Neuron (in vitro differentiated cells): ENCODE results near the gene CORO1C.
A peak's percentile ranks its signal among the peaks of the same experiment; 100 is the strongest.
"Not testable (repeated sequence)": the region's sequence is repeated elsewhere in the genome, so short reads cannot be mapped to it uniquely, and the experiment has no call there.

ENCODE experiments used
- H2AFZ ChIP-seq: one replicate; pipeline ENCODE4 v1.6.1; 2013; ENCODE audit warnings: low read depth, mild to moderate bottlenecking, inconsistent platforms, low read length, moderate library complexity
- H3K27me3 ChIP-seq: one replicate; pipeline ENCODE4 v1.6.1; 2013; ENCODE audit warnings: low read length; ENCODE audit not compliant: insufficient read depth
- H3K36me3 ChIP-seq: one replicate; pipeline ENCODE4 v1.6.1; 2013; ENCODE audit warnings: low read length; ENCODE audit not compliant: insufficient read depth
- H3K4me1 ChIP-seq: one replicate; pipeline ENCODE4 v1.6.1; 2013; ENCODE audit warnings: low read length; ENCODE audit not compliant: insufficient read depth
- H3K4me3 ChIP-seq: 2 replicates; pipeline ENCODE4 v1.5.1; 2013; ENCODE audit warnings: mild to moderate bottlenecking, low read length, moderate library complexity
- H3K9me3 ChIP-seq: one replicate; pipeline ENCODE4 v1.6.1; 2013; ENCODE audit warnings: low read length

The CORO1C gene

DNA sequence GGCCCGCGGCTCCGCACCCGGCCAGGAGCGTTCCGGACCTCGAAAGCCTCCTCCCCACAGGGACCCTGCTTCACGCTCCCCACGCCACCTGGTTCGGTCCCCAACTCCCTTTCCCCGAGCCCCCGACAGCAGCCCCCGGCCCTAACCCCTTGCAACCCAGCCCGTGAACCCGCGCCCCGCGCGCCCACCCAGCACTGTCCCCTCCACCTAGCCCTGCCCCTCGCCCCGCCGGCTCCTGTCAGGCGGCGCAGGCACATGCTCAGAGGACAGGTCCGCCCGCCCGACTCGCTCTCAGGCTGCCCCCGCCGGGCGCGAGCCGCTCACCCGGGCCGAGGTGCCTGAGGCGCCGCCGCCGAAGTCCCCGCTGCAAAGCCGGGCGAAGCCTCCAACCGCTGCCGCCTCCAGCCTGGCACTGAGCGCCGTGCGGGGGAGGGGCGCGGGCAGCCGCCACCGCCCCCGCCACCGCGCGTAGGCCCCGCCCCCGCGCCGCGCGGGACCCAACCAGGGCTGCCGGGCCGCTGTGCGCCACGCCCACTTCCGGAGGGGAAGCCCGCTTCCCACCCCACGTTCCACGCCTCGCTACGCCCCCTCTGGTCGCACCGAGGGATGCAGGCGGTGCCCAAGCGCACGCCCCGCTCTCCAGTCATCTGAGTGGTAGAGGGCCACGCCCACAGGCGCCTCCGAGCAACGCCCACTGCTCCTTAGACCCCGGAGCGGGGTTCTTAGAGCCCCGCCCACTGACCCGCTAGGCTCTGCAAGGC lies at the start of gene CORO1C:
Gene CORO1C (minus strand): TSS at position 414 of the 761 bp plus-strand sequence. CDS start 30,200 bp downstream, outside the sequence.
- H3K4me3 ChIP-seq, result peak within 1 kb of the TSS; percentile 81
- peak within 1 kb of the TSS; percentile 52 for H2AFZ ChIP-seq
- no peaks in the 10 kb centered on the region for H3K9me3 ChIP-seq
- H3K4me1 ChIP-seq, result peaks cover 11% of the 10 kb centered on the region
- H3K27me3 ChIP-seq, result no peaks in the 10 kb centered on the region
- H3K36me3 ChIP-seq, result no peaks in the 10 kb centered on the region

DNA sequence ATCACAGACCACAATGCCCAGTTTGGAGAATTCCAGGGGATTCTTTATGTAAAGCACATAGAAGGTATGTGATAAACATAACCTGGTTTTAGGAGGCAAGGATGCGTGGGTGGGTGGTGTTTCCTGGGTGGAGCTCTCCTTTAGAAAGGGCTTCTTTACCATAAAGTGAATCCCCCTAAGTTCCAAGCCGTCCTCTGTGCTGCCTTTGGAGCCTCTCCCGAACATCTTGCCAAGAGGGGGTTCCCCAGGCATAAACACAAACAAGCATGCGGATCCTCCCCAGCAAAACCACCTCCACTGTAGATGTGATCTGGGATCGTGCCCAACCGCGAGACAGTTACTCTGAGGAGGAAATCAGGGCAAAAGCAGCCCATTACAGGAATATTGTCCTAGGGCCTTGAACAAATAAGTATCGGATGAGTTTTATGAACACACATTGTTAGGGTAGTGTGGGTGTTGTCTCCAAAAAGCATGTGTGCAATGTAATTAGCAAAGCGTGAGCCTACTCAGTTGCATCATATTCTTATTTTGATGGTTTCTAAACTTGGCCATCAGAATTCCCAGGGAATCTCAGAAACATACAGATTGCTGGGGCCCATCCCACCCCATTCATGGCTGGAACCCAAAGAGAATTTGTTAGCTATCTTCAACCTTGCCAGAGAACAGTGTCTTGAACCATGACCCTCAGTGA lies 48.8 kb upstream of the CORO1C start:
- no peaks in the 10 kb centered on the region for H3K36me3 ChIP-seq
- H3K9me3 ChIP-seq, result no peaks in the 10 kb centered on the region
- peaks cover 23% of the 10 kb centered on the region for H3K4me1 ChIP-seq
- H2AFZ ChIP-seq, result no peak overlapping the region
- H3K4me3 ChIP-seq, result no peak overlapping the region
- no peaks in the 10 kb centered on the region for H3K27me3 ChIP-seq

DNA sequence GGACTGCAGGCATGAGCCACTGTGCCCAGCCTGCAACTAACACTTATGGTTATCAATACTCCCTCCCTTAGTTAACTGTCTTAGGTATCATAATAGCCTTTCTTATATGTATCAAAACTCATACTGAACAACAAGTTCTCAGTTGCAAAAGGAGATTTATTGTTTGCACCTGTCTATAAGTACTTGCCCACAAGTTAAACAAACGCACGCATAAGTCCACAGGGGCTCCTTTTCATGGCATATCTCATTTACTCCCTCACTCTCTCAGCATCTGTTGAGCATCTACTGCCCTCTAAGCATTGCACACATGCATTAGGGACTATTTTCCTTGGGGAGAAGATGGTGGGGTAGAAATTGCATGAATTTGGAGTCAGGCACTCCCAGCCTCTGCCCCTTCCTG lies 46.7 kb upstream of the CORO1C start:
- peaks cover 31% of the 10 kb centered on the region for H3K4me1 ChIP-seq
- no peak overlapping the region for H3K4me3 ChIP-seq
- H3K9me3 ChIP-seq, result no peaks in the 10 kb centered on the region
- no peaks in the 10 kb centered on the region for H3K27me3 ChIP-seq
- H3K36me3 ChIP-seq, result no peaks in the 10 kb centered on the region
- no peak overlapping the region for H2AFZ ChIP-seq

DNA sequence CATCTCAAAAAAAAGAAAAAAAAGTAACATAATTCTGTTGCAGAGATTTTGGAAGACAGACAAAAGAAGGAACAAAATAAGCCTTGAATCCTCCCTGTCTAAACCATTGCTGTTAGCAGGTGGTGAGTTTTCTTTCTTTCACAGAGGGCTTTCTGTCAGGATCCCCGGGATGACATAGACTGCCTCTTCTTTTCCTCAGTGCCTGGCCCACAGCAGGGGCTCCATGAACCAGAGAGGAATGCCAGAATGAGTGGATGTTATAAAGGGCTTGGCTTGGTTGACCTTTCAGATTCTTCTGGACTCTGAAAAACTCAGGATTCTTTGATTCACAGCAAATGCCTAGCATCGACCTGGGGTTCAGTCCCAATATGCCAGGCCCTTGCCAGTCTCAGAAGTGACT lies 45.8 kb upstream of the CORO1C start:
- no peaks in the 10 kb centered on the region for H3K9me3 ChIP-seq
- no peak overlapping the region for H3K4me3 ChIP-seq
- no peaks in the 10 kb centered on the region for H3K36me3 ChIP-seq
- no peaks in the 10 kb centered on the region for H3K27me3 ChIP-seq
- peaks cover 33% of the 10 kb centered on the region for H3K4me1 ChIP-seq
- H2AFZ ChIP-seq, result no peak overlapping the region

DNA sequence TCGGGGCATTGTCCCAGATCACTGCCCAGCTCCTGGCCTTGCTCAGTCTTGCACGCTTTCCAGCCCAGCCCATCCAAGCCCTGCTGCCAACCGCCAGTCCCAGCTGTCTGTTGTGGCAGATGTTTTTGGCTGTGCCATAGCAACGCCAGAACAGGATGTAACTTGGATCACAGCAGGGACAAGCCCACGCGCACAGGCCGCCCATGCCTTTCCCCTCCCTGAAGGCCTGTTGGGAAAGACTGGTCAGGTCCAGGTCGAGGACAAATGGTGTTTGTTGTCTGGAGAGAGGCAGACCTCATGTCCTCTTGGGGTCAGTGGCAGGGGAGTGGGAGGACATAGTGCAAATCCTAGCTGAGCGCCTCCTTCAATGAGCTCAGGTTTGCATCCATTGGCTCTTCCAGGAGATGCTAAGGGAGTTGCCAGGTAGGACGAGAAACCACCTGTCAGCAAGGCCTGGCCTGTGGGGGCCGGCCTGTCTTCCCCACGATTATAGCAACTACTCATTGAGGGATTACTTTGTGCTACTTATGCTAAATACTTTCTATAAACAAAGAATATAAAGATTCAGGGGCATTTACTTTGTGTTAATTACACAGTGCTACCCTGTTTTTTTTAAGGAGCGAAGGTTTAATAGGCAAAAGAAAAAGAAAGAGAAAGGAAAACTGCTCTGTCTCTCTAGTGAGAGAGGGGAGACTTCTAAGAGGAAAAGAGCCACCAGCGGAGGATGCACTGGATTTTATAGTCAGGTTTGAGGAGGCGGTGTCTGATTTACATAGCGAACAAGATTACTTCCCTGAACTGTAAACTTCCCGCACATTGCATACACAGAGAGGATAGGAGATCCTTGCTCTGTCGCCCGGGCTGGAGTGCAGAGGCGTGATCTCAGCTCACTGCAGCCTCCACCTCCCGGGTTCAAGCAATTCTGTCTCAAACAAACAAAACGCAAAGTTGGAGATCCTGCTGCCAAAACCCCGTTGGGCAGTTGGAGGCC lies 42.8 kb upstream of the CORO1C start:
- H3K4me1 ChIP-seq, result peaks cover 34% of the 10 kb centered on the region

DNA sequence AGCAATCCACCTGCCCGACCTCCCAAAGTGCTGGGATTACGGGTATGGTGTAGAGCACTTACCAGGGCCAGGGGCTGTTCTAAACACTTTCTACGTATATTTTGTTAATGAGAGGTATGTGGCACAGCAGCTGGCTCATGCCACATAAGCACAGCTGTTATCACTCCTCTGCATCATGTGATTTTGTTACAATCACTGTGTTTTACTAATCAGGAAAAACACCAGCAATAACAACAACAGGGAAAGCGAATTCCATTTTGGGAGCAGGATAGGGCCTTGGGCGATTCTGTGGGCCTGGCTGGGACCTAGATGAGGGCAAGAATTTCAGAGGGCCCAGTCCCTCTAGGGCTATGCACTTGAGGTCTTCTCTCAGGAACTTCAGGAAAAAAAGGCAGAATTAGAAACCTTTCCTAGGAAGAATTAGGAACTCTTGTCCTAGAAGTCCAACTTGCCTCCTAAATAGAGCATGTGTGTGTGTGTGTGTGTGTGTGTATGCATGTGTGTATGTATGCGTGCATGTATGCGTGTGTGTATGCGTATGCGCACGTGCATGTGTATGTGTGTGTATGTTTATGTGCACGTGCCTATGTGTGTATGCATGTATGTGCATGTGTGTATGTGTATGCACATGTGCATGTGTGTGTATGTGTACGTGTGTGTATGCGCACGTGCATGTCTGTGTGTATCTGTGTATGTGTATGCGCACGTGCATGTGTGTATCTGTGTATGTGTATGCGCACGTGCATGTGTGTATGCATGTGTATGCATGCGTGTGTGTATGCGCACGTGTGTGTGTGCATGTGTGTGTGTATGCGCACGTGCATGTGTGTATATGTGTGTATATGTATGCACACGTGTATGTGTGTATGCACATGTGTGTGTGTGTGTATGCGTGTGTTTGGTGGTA lies 41.8 kb upstream of the CORO1C start:
- Histone ChIP-seq H3K27me3 (no peaks in the 10 kb centered on the region), H3K36me3 (no peaks in the 10 kb centered on the region), H3K9me3 (no peaks in the 10 kb centered on the region), H3K4me1 (peaks cover 34% of the 10 kb centered on the region), H2AFZ (no peak overlapping the region), H3K4me3 (no peak overlapping the region)

More for the DNA sequence above, 42.8 kb upstream of the CORO1C start:
- Histone ChIP-seq H3K4me3 (no peak overlapping the region), H3K9me3 (no peaks in the 10 kb centered on the region), H3K27me3 (no peaks in the 10 kb centered on the region), H3K36me3 (no peaks in the 10 kb centered on the region), H2AFZ (no peak overlapping the region)

DNA sequence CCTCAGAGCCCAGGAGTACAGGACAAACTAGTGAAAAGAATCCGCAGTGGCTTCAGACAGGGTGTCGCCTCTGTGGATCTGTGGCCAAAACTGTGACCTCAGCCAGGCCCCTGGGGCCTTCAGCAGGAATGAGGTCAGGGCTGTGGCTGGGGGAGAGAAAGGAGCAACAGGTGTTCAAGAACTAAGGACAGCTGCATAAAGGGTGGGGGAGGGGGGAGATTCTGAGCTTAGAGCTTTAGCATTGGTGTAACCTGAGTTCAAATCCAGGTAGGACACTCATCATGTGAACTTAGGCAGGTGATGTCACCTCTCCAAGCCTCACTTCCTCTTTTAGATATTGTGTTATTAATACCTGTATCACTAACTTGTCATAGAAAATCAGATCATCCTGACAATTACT lies 40.9 kb upstream of the CORO1C start:
- Histone ChIP-seq H3K4me3 (no peak overlapping the region), H3K36me3 (no peaks in the 10 kb centered on the region), H3K27me3 (no peaks in the 10 kb centered on the region), H3K9me3 (no peaks in the 10 kb centered on the region), H2AFZ (no peak overlapping the region), H3K4me1 (peaks cover 31% of the 10 kb centered on the region)

DNA sequence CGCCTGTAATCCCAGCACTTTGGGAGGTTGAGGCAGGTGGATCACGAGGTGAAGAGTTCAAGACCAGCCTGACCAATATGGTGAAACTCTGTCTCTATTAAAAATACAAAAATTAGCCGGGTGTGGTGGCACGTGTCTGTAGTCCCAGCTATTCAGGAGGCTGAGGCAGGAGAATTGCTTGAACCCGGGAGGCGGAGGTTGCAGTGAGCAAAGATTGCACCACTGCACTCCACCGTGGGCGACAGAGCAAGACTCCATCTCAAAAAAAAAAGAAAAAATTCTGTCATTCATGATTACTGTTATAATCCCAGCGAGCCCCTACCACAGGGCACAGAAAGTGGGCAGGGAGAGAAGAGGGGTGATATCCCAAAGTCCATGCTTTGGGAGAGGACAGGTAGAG lies 40.5 kb upstream of the CORO1C start:
- not testable (repeated sequence) for H3K27me3 ChIP-seq, H3K36me3 ChIP-seq, H3K9me3 ChIP-seq, H3K4me3 ChIP-seq, H2AFZ ChIP-seq
- peaks cover 29% of the 10 kb centered on the region for H3K4me1 ChIP-seq

DNA sequence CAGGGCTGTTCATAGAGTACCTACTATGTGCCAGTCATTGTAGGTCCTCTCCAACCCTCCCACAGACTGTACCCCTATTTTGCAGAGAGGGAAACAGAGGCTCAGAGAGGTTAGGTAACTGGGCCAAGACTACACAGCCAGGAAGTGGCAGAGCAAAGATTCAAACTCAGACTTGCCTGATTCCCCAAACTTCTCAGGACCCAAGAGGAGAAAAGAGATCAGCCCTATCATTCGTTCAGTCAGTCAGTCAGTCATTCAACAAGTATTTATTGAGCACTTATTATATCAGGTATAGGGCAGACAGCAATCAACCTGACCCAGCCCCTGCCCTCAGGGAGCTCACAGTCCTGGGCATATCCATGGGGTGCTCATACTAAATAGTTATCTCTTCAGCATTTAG lies 39.6 kb upstream of the CORO1C start:
- no peak overlapping the region for H2AFZ ChIP-seq
- H3K36me3 ChIP-seq, result no peaks in the 10 kb centered on the region
- H3K4me1 ChIP-seq, result peaks cover 29% of the 10 kb centered on the region
- H3K9me3 ChIP-seq, result no peaks in the 10 kb centered on the region
- H3K4me3 ChIP-seq, result no peak overlapping the region
- H3K27me3 ChIP-seq, result no peaks in the 10 kb centered on the region

DNA sequence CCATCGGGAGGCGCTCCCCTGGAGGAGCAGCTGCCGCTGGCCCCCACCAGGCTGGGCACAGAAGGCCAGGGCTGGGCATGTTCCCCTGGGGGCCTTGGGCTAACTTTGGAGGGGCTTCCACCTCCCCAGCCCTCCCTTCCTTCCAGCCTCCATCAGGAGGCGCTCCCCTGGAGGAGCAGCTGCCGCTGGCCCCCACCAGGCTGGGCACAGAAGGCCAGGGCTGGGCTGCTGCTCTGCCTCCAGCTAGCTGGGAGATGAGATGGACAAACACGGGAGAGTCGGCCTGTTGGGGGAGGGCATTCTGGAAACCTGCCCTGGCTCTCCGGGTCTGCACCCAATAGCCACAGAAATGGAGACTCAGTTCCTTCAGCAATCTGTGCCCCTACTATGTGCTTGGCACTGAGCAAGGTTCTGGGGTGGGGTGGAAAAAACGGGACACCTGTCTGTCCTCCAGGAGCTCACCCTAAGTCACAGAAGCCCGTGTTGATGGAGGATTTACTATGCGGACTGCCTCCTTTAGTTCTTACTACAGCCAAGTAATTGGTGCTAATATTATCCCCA lies 39.0 kb upstream of the CORO1C start:
- H3K4me3 ChIP-seq, result no peak overlapping the region
- no peaks in the 10 kb centered on the region for H3K9me3 ChIP-seq
- H3K27me3 ChIP-seq, result no peaks in the 10 kb centered on the region
- H3K4me1 ChIP-seq, result peaks cover 26% of the 10 kb centered on the region
- no peaks in the 10 kb centered on the region for H3K36me3 ChIP-seq
- H2AFZ ChIP-seq, result no peak overlapping the region

DNA sequence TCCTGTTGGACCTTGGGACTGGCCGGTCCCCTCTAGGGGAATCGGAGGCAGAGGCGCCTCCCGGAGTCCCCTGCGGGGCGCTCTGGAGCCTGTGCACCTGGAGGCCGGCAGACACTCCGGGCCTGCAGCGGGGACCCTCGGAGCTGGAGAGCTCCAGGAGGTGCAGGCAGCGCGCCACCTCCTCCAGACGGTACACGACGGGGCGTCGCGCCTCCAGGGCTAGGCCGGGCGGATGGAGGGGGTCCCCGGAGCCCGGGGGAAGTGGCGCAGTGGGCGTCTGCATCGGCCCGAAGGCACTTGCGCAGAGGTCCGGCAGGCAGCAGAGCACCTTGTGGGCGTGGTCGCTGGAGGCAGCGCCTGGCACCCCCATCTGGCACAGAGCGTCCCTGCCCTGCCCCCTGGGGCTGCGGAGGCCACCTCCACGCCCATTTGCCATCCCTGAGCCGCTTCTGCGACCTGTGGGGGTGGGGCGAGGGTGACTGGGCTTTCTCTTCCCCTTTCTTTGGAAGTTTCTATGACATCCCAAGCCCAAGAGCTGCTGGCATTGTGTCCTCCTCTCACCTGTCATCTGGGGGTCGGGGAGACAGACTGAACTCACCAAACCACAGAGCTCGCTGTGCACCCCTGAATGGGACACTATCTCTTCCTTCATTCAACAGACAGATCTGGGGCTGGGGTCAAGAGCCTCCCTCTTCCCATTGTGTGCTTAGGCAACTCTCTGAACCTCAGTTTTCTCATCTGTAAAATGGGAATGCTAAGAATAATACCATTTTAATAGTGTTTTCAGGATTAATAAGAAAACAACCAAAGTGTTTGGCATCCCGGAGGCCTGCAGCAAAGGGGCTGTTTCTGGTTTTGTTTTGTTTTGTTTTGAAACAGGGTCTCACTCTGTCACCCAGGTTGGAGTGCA lies 37.5 kb upstream of the CORO1C start:
- Histone ChIP-seq H3K36me3 (no peaks in the 10 kb centered on the region), H3K27me3 (no peaks in the 10 kb centered on the region), H3K9me3 (no peaks in the 10 kb centered on the region), H3K4me1 (peaks cover 11% of the 10 kb centered on the region), H3K4me3 (no peak overlapping the region), H2AFZ (no peak overlapping the region)
